ELR (cell line): ENCODE results near the gene EXOC2.
"Not testable (repeated sequence)": the region's sequence is repeated elsewhere in the genome, so short reads cannot be mapped to it uniquely, and the experiment has no call there.

ENCODE experiments used
- DNase-seq: peaks from one replicate; pipeline ENCODE4 v3.0.0-alpha.2; 2015; ENCODE audit warnings: low read depth

EXOC2 gene

GRCh38 chr6:710601-711571, 17.9 kb upstream of the EXOC2 start:
- DNase-seq = peak; percentile 75

- no peak for DNase-seq
These were observed 16.6 kb upstream of the EXOC2 start for GRCh38 chr6:709471-710056.

- no peak for DNase-seq
These were observed 15.3 kb upstream of the EXOC2 start for GRCh38 chr6:708237-708598.

GRCh38 chr6:707576-708236, 14.8 kb upstream of the EXOC2 start:
- DNase-seq = no peak

GRCh38 chr6:706819-707381, 14.0 kb upstream of the EXOC2 start:
- no peak for DNase-seq

- peak; percentile 44 for DNase-seq
These were observed 13.2 kb upstream of the EXOC2 start for GRCh38 chr6:706146-706545.

- no peak for DNase-seq
These were observed 12.1 kb upstream of the EXOC2 start for GRCh38 chr6:705047-705446.

- no peak for DNase-seq
These were observed 11.1 kb upstream of the EXOC2 start for GRCh38 chr6:704046-704445.

GRCh38 chr6:703552-703951, 10.6 kb upstream of the EXOC2 start:
- peak; percentile 61 for DNase-seq

GRCh38 chr6:701700-702479, 9.0 kb upstream of the EXOC2 start:
- no peak for DNase-seq

- DNase-seq = no peak
These were observed 8.3 kb upstream of the EXOC2 start for GRCh38 chr6:701215-701614.

- DNase-seq = no peak
These were observed 7.6 kb upstream of the EXOC2 start for GRCh38 chr6:700490-700889.

GRCh38 chr6:699319-699718, 6.4 kb upstream of the EXOC2 start:
- DNase-seq = no peak

- DNase-seq = not testable (repeated sequence)
These were observed 1.6 kb upstream of the EXOC2 start for GRCh38 chr6:694431-695126.

GRCh38 chr6:693723-694009, 727 bp upstream of the EXOC2 start:
- DNase-seq = no peak

GRCh38 chr6:692356-692851, 535 bp downstream of the EXOC2 start:
- peak; percentile 68 for DNase-seq

GRCh38 chr6:689223-689622, 3.7 kb downstream of the EXOC2 start:
- DNase-seq = no peak

GRCh38 chr6:686497-686896, 6.4 kb downstream of the EXOC2 start:
- DNase-seq = peak; percentile 23

- peak; percentile 83 for DNase-seq
These were observed 7.9 kb downstream of the EXOC2 start for GRCh38 chr6:684831-685636.

GRCh38 chr6:683742-684440, 9.0 kb downstream of the EXOC2 start:
- DNase-seq = peak; percentile 78
